Ishikawa (cell line): ENCODE data around the gene TFIP11.

Source experiments
- EGR1 ChIP-seq: IDR thresholded peaks from 2 replicates; pipeline ENCODE4 v1.6.1; 2012
- NFIC ChIP-seq: IDR thresholded peaks from 2 replicates; pipeline ENCODE4 v1.6.1; 2012
- RAD21 ChIP-seq: IDR thresholded peaks from 2 replicates; pipeline ENCODE4 v1.6.1; 2012; ENCODE audit warnings: low read depth
- TF ChIP-seq, protein P1 (sequence below): IDR thresholded peaks from 2 replicates; pipeline ENCODE4 v1.6.1; 2012; ENCODE audit warnings: low read depth, mild to moderate bottlenecking
- TF ChIP-seq, protein P2 (sequence below): IDR thresholded peaks from 2 replicates; pipeline ENCODE4 v1.6.1; 2012

DNA sequence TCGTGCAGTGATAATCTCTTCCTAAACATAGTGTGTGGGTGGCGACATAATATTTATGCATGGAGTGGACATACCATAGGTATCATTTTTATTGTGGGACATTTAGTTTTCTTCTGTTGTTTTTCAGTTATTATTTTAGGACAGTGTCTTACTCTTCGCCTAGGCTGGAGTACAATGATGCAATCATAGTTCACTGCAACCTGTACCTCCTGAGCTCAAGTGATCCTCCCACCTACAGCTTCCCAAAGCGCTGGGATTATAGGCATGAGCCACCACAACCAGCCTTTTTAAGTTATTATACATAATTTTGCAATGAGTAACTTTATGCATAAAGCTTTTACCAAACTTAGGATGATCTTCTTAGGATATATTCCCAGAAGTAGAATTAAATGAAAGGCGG lies 25.9 kb downstream of the TFIP11 start:
- TF ChIP-seq, protein P1, sequence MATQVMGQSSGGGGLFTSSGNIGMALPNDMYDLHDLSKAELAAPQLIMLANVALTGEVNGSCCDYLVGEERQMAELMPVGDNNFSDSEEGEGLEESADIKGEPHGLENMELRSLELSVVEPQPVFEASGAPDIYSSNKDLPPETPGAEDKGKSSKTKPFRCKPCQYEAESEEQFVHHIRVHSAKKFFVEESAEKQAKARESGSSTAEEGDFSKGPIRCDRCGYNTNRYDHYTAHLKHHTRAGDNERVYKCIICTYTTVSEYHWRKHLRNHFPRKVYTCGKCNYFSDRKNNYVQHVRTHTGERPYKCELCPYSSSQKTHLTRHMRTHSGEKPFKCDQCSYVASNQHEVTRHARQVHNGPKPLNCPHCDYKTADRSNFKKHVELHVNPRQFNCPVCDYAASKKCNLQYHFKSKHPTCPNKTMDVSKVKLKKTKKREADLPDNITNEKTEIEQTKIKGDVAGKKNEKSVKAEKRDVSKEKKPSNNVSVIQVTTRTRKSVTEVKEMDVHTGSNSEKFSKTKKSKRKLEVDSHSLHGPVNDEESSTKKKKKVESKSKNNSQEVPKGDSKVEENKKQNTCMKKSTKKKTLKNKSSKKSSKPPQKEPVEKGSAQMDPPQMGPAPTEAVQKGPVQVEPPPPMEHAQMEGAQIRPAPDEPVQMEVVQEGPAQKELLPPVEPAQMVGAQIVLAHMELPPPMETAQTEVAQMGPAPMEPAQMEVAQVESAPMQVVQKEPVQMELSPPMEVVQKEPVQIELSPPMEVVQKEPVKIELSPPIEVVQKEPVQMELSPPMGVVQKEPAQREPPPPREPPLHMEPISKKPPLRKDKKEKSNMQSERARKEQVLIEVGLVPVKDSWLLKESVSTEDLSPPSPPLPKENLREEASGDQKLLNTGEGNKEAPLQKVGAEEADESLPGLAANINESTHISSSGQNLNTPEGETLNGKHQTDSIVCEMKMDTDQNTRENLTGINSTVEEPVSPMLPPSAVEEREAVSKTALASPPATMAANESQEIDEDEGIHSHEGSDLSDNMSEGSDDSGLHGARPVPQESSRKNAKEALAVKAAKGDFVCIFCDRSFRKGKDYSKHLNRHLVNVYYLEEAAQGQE, result no peak
- TF ChIP-seq NFIC, result no peak
- no peak for TF ChIP-seq RAD21
- TF ChIP-seq, protein P2, sequence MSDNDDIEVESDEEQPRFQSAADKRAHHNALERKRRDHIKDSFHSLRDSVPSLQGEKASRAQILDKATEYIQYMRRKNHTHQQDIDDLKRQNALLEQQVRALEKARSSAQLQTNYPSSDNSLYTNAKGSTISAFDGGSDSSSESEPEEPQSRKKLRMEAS, result no peak
- TF ChIP-seq EGR1, result no peak
